ENCODE results near the gene PCAT7. TPM values are rescaled to one million over a fixed set of nuclear protein-coding genes. Genes with fewer than 3 reads are reported as not detected.

Gene PCAT7
- total and polyA plus RNA-seq, 2 of the 4 experiments (the other 2 are of a cell fraction): not detected

GRCh38 chr9:94533601-94534000 is 21.3 kb upstream of the PCAT7 start:
- no peak for ATAC-seq (ENCODE audit: low read depth)
- POLR2A ChIA-PET (ENCODE audit: unreplicated experiment): no interaction called here

More at GRCh38 chr9:94533601-94534000, 21.3 kb upstream of the PCAT7 start:
- Histone ChIP-seq H3K79me1 (ENCODE audit: low read depth in 1 of 2, low read length in 2 of 2) (no peaks in the 10 kb centered on the region), H2BK120ac (ENCODE audit: low read depth, low read length) (no peak overlapping the region), H3K36me3 (ENCODE audit: control insufficient read depth, insufficient read depth, low read length) (no peaks in the 10 kb centered on the region), H4K20me1 (ENCODE audit: insufficient read depth, low read length) (no peaks in the 10 kb centered on the region), H3K4me3 (ENCODE audit: insufficient read depth, low read depth, low read length) (no peak overlapping the region), H2BK15ac (ENCODE audit: low read depth, low read length) (no peak overlapping the region), H3K27me3 (ENCODE audit: control insufficient read depth, insufficient read depth, low read length) (no peaks in the 10 kb centered on the region), H3K14ac (replicated peaks; ENCODE audit: low read depth, low read length) (no peak overlapping the region), H3K9ac (ENCODE audit: low read depth, low read length) (no peak overlapping the region), H3K4me1 (ENCODE audit: control insufficient read depth, insufficient read depth, low read length) (no peaks in the 10 kb centered on the region), H4K91ac (ENCODE audit: insufficient read depth, low read depth, low read length) (no peak overlapping the region), H3K9me1 (ENCODE audit: insufficient read depth, low read length) (no peaks in the 10 kb centered on the region), H3K27ac (ENCODE audit: insufficient read depth, low read length) (no peak overlapping the region), H3K56ac (ENCODE audit: extremely low read depth, insufficient read depth, low read length) (no peak overlapping the region), H2AFZ (replicated peaks; ENCODE audit: low read length, poor library complexity) (no peak overlapping the region), H2BK20ac (ENCODE audit: low read depth, low read length) (no peak overlapping the region), H3K9me3 (ENCODE audit: control insufficient read depth, insufficient read depth, low read length) (no peaks in the 10 kb centered on the region), H2AK9ac (replicated peaks; ENCODE audit: low read depth, low read length, poor library complexity) (no peak overlapping the region), H3K23ac (ENCODE audit: low read depth, low read length) (no peak overlapping the region), H2AK5ac (ENCODE audit: low read depth, low read length) (no peak overlapping the region), H3K18ac (ENCODE audit: low read depth, low read length) (no peak overlapping the region), H2BK5ac (ENCODE audit: low read depth, low read length, poor library complexity, severe bottlenecking) (no peak overlapping the region), H4K8ac (ENCODE audit: low read depth in 2 of 2, low read length in 2 of 2) (no peak overlapping the region), H3K4me2 (ENCODE audit: low read depth, low read length) (no peak overlapping the region), H3K4ac (ENCODE audit: low read depth, low read length) (no peak overlapping the region), H4K5ac (ENCODE audit: low read depth, low read length) (no peak overlapping the region)
- CTCF ChIA-PET: no interaction called here
- TF ChIP-seq MXI1 (IDR thresholded peaks at IDR 0.05; ENCODE audit: borderline replicate concordance, low read depth, low read length) (no peak), MAFK (IDR thresholded peaks at IDR 0.05; ENCODE audit: low read depth, low read length) (no peak), ELK1 (IDR thresholded peaks at IDR 0.05; ENCODE audit: borderline replicate concordance, low read depth, low read length) (no peak), MAZ (IDR thresholded peaks at IDR 0.05; ENCODE audit: borderline replicate concordance, low read depth, low read length) (no peak), RAD21 (IDR thresholded peaks at IDR 0.05; ENCODE audit: low read length) (no peak), BHLHE40 (IDR thresholded peaks at IDR 0.05; ENCODE audit: low read depth, low read length) (no peak), POLR2A (IDR thresholded peaks at IDR 0.05; ENCODE audit: low read depth, low read length) (no peak)
- intact Hi-C loops (cut with micrococcal nuclease): no loop called here
- BruUV-seq (replicated peaks): no TSS peak
- in situ Hi-C loops (cut with MboI; ENCODE audit: low sequenced_read_pairs): no loop called here
- no peak for DNase-seq
- dilution Hi-C loops (cut with HindIII; ENCODE audit: low sequenced_read_pairs, unreplicated experiment): no loop called here
- no CpG with 5 or more reads among the region's 10 CpGs for WGBS, 2 experiments (ENCODE audit: extremely low coverage in 2 of 2, insufficient read length in 1 of 2)

Data from IMR-90 (cell line).